Mammary epithelial cell (primary cell): ENCODE results near the gene ZHX3.

Experiments used
- EZH2 ChIP-seq: IDR thresholded peaks from 2 replicates; pipeline ENCODE4 v1.6.1; 2012; ENCODE audit warnings: low read length, inconsistent platforms, borderline replicate concordance
- TF ChIP-seq, protein P1 (sequence below), 2 donors: IDR thresholded peaks in 1 of 2; conservative IDR thresholded peaks in 1 of 2; 2 replicates each; pipeline ENCODE4 v1.5.1; 2011 to 2012; ENCODE audit warnings: inconsistent platforms in 2 of 2, low read length in 2 of 2, mild to moderate bottlenecking in 2 of 2, control low read depth in 1 of 2, low read depth in 1 of 2; ENCODE audit not compliant: insufficient read depth in 1 of 2; ENCODE audit errors: extremely low read depth in 1 of 2

DNA sequence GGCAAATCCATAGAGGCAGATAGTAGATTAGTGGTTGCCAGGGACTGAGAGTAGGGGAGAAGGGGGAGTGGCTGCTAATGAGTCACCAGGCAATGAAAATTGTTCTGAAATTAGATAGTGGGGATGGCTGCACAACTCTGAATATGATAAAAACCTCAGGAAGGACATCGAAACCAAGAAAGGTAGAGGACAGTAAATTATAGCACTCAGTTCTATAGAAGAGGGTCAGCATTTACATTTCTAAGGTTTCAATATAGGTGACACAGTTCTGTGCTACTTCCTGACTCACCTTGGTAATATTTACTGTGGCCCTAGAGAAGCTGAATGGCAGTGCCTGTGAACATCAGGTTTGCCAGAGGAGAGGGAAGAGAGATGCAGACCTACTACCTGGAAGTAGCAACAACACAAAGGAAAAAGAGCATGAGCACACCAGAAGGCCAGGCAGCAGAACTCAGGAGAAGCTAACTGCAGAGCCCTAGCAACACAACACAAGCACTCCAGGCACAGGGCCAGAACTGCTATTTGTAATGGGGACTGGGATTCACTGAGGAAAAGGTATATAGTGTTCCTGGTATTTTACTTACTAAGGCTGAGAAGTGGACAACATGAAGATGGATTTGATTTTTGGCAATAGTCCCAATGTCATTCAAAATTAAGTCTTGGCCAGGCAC lies 104.2 kb downstream of the ZHX3 start:
- TF ChIP-seq, protein P1, sequence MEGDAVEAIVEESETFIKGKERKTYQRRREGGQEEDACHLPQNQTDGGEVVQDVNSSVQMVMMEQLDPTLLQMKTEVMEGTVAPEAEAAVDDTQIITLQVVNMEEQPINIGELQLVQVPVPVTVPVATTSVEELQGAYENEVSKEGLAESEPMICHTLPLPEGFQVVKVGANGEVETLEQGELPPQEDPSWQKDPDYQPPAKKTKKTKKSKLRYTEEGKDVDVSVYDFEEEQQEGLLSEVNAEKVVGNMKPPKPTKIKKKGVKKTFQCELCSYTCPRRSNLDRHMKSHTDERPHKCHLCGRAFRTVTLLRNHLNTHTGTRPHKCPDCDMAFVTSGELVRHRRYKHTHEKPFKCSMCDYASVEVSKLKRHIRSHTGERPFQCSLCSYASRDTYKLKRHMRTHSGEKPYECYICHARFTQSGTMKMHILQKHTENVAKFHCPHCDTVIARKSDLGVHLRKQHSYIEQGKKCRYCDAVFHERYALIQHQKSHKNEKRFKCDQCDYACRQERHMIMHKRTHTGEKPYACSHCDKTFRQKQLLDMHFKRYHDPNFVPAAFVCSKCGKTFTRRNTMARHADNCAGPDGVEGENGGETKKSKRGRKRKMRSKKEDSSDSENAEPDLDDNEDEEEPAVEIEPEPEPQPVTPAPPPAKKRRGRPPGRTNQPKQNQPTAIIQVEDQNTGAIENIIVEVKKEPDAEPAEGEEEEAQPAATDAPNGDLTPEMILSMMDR (conservative IDR thresholded peaks at IDR 0.05 in 1 of 2, IDR thresholded peaks at IDR 0.05 in 1 of 2; ENCODE audit: extremely low read depth in 1 of 2, insufficient read depth in 1 of 2, low read depth in 1 of 2, low read length in 2 of 2): no peak
- no peak for TF ChIP-seq EZH2
